Stimulated activated CD8-positive, alpha-beta memory T cell treated with anti-CD3 and anti-CD28 coated beads, Interleukin-15, amount 100 ng/mL, for 4 hours (primary cell): ENCODE data around the gene ADAR.
"Not testable (repeated sequence)": the region's sequence is repeated elsewhere in the genome, so short reads cannot be mapped to it uniquely, and the experiment has no call there.

ENCODE experiments used
- DNase-seq, 2 donors: peaks; one replicate each; pipeline ENCODE4 v3.0.0-alpha.2; 2020; ENCODE audit warnings: low read depth in 2 of 2

The ADAR gene

GRCh38 chr1:154607609-154608396, at the start of gene ADAR:
Gene ADAR, minus strand, starts transcription at chr1:154608186. Its CDS starts 180 bp downstream, at chr1:154608006.
- peak; percentile 81 to 90 for DNase-seq

- no peak for DNase-seq
These were observed 49.6 kb upstream of the ADAR start for GRCh38 chr1:154657556-154657955.

- no peak for DNase-seq
These were observed 44.9 kb upstream of the ADAR start for GRCh38 chr1:154652893-154653292.

- DNase-seq = not testable (repeated sequence)
These were observed 36.7 kb upstream of the ADAR start for GRCh38 chr1:154644724-154645123.

- DNase-seq = no peak
These were observed 33.5 kb upstream of the ADAR start for GRCh38 chr1:154641534-154641933.

- no peak for DNase-seq
These were observed 31.9 kb upstream of the ADAR start for GRCh38 chr1:154639876-154640275.

- no peak for DNase-seq
These were observed 27.2 kb upstream of the ADAR start for GRCh38 chr1:154635171-154635570.

- no peak for DNase-seq
These were observed 21.7 kb upstream of the ADAR start for GRCh38 chr1:154629675-154630073.

- no peak for DNase-seq
These were observed 21.2 kb upstream of the ADAR start for GRCh38 chr1:154629061-154629674.

- DNase-seq = no peak
These were observed 20.1 kb upstream of the ADAR start for GRCh38 chr1:154628121-154628405.

- DNase-seq = peak; percentile 77 to 88
These were observed 19.5 kb upstream of the ADAR start for GRCh38 chr1:154627257-154628120.

- no peak for DNase-seq
These were observed 18.7 kb upstream of the ADAR start for GRCh38 chr1:154626456-154627256.

- no peak for DNase-seq
These were observed 17.0 kb upstream of the ADAR start for GRCh38 chr1:154624746-154625643.

GRCh38 chr1:154623358-154623757, 15.4 kb upstream of the ADAR start:
- DNase-seq = no peak

GRCh38 chr1:154622503-154623039, 14.6 kb upstream of the ADAR start:
- DNase-seq = no peak

GRCh38 chr1:154621875-154622274, 13.9 kb upstream of the ADAR start:
- DNase-seq = no peak

- no peak for DNase-seq
These were observed 12.8 kb upstream of the ADAR start for GRCh38 chr1:154620751-154621150.

GRCh38 chr1:154619181-154619948, 11.4 kb upstream of the ADAR start:
- no peak for DNase-seq

- DNase-seq = no peak
These were observed 8.8 kb upstream of the ADAR start for GRCh38 chr1:154616659-154617345.
